AML-193 (cell line): ENCODE data around the gene GAS2L2.

Experiments used
- DNase-seq, 2 experiments: peaks; one replicate each; lab custom pipeline; 2025; lab: John Stamatoyannopoulos, UW

Gene GAS2L2

GRCh38 chr17:35752945-35753764 is at the start of gene GAS2L2:
Gene GAS2L2 (minus strand): TSS chr17:35753239. CDS start chr17:35752850, 389 bp downstream.
- DNase-seq: no peak

- DNase-seq: peak; percentile 70 to 77
Observed at GRCh38 chr17:35801583-35802224, 48.7 kb upstream of the GAS2L2 start.

GRCh38 chr17:35799942-35800341 is 46.9 kb upstream of the GAS2L2 start:
- DNase-seq: no peak

- no peak for DNase-seq
Observed at GRCh38 chr17:35797918-35798317, 44.9 kb upstream of the GAS2L2 start.

DNA sequence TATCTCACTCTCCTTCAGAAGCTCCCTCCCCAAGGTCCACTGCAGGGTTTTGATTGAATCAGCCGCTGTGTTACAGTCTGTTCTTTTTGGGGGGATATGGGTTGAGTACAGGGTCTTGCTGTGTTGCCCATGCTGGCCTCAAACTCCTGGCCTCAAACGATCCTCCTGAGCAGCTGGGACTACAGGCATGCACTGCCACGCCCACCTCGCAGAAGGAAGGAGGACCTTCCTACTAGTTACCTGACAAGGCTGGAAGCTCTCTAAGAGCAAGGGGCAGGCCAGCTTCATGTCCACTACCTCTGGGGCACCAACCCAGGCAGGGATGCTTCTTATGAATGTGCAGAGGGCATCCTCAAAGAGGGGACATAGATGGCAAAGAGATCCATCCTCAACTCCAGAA is 44.3 kb upstream of the GAS2L2 start:
- no peak for DNase-seq

DNA sequence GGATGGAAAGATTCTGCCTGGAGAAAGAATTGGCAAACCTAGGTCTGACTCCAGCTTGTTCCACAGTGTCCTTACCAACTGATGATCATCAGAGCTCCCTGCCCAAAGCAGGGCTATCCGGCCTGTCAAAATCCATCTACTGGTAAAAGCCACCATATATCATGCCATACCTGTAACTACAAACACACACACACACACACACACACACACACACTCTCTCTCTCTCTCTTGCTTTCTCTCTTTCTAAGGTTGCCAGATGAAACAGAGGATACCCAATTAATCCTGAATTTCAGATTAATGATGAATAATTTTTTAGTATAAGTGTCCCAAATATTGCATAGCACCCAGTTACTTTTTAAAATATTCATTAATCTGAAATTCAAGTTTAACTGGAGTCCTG is 43.9 kb upstream of the GAS2L2 start:
- no peak for DNase-seq

DNA sequence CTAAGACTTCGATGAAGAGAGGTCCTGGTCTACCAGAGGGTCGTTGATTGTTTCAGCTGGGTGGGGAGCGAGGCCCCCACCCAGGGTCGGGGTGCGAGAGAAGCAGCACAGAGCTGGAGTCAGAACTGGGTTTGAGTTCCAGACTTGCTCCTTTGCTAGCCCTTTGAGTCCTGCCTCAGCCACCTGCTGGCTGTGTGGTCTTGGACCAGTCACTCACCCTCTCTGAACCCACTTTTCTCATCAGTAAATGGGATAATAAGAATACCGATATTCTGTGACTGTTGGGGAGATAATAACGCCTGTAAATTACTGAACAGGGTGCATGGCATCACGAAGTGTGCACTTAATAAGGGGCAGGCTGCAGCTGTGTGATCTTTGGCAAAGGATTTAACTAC is 42.8 kb upstream of the GAS2L2 start:
- DNase-seq: no peak

GRCh38 chr17:35795007-35795870 is 42.2 kb upstream of the GAS2L2 start, which contains the start of gene MMP28:
Gene MMP28 (minus strand): TSS chr17:35795641. CDS start chr17:35795377, 264 bp downstream.
- DNase-seq: no peak

- DNase-seq: no peak
Observed at GRCh38 chr17:35793257-35793656, 40.2 kb upstream of the GAS2L2 start.

- no peak for DNase-seq
Observed at GRCh38 chr17:35791681-35792350, 38.8 kb upstream of the GAS2L2 start.

DNA sequence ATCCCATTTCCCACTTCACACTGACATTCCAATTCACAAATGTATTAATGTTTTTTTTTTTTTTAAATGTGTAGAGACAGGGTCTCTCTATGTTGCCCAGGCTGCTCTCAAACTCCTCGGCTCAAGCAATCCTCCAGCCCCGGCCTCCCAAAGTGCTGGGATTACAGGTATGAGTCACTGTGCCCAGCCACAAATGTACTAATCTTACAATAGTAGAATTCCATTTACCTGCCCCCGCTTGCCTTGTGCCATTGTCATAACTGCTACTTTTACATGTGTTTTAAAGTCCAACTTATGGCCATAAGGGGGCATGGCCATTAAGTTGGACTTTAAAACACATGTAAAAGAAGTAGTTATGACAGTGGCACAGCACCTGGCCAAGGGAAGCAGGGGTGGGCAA is 37.8 kb upstream of the GAS2L2 start:
- DNase-seq: no peak

DNA sequence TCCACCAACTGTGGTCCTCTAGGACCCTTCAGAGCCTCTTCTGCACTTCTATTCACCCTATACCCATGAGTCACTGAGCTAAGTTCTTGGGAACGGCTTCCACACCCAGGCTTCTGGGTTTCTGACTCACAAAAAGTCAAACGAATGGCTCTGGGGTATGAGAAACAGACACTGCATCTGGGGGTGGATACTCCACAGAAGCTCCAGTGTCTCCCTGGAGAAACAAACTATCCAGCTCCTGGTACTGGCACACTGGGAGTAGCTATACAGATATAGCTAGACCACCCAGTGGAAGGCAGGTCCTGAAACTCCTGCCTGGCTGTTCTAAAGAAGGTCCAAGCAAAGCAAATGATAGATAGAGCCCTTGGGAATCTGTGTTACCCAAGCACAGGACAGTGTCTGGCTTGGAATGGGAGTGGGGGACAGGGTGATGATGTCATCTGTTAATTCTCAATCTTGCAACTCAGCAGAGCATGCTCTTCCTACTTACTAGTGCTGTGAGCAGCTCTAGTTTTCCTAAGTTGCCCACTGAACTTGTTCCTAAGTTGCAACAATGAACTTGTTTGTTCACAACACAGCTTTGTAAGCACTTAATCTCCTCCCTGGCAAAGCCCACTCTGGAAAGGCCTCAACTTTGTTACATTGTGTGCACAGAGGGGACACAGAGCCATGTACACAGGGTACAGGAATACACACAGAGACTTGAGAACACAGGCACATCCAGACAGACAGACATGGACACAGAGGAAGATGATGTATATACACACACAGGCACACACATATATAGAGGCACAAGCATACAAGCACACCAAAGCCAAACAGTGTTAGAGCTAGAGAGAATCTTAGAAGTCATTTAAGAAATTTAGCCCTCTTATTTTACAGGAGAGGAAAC is 35.7 kb upstream of the GAS2L2 start:
- DNase-seq: no peak

- no peak for DNase-seq
Observed at GRCh38 chr17:35786941-35787432, 33.9 kb upstream of the GAS2L2 start.

GRCh38 chr17:35784895-35785294 is 31.9 kb upstream of the GAS2L2 start:
- DNase-seq: no peak

- DNase-seq: no peak
Observed at GRCh38 chr17:35780950-35781349, 27.9 kb upstream of the GAS2L2 start.

- DNase-seq: no peak
Observed at GRCh38 chr17:35778641-35779196, 25.7 kb upstream of the GAS2L2 start.

DNA sequence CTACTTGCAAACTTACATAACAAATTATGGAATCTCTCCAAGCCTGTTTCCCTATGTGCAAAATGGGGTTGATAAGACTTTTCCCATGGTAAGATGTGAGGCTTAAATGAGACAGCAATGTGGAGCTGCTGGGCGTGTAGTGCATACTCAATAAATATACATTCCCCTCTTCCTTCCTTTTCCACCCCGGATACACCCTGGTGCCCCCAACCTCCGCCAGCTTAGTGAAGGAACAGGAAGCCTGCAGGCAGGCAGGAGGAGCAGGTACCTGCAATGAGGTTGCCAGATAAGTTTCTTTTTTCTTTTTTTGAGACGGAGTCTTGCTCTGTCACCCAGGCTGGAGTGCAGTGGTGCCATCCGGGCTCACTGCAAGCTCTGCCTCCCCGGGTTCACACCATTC is 22.5 kb upstream of the GAS2L2 start:
- DNase-seq: no peak

- DNase-seq: no peak
Observed at GRCh38 chr17:35775039-35775438, 22.0 kb upstream of the GAS2L2 start.

DNA sequence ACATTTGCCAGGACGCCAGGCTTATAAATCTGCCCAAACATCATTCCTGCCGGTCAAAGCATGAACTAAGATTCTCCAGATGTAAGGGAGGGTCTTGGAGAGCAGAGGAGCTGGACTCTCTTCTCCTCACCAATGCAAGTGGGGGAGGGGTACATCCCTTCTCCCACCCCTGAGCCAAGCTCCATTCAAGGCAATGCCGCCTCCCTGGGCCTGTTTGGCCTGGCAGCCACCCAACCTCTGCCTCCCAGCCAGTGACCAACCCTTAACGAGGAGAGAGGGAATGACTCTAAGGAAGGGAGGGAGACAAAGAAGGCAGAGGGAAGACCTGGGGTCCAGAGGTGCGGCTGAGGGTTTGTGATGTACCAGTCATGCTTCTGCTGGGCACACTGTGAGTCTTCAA is 21.5 kb upstream of the GAS2L2 start:
- no peak for DNase-seq

- no peak for DNase-seq
Observed at GRCh38 chr17:35773679-35774425, 20.8 kb upstream of the GAS2L2 start.
